ENCODE results near the gene ADAMTS3. TPM values are rescaled to one million over a fixed set of nuclear protein-coding genes. Genes with fewer than 3 reads are reported as not detected.
A peak's percentile ranks its signal among the peaks of the same experiment; 100 is the strongest.

ADAMTS3 gene
- total and polyA plus RNA-seq, 2 of the 13 experiments (the other 11 are each of a cell fraction or from before 2014, with no cell fraction given) = not detected

- Histone ChIP-seq H3K4me1 (ENCODE audit: insufficient read depth, low read length) (no peaks in the 10 kb centered on the region), H3K27ac (ENCODE audit: extremely low read length, insufficient read depth, low read length) (no peak overlapping the region), H3K79me2 (ENCODE audit: insufficient read depth, low read length) (no peaks in the 10 kb centered on the region), H2AFZ (ENCODE audit: low read length) (no peak overlapping the region), H3K27me3 (ENCODE audit: control insufficient read depth in 1 of 2, insufficient read depth in 2 of 2, low read length in 2 of 2) (no peaks in the 10 kb centered on the region; a peak in 1 of 5 replicates), H4K20me1 (ENCODE audit: insufficient read depth, low read length) (no peaks in the 10 kb centered on the region), H3K9ac (ENCODE audit: insufficient read depth, low read depth, low read length) (no peak overlapping the region), H3K36me3 (replicated peaks in 1 of 2; ENCODE audit: control insufficient read depth in 1 of 2, insufficient read depth in 2 of 2, low read length in 2 of 2) (no peaks in the 10 kb centered on the region), H3K4me3 (replicated peaks in 1 of 3; ENCODE audit: insufficient read depth in 1 of 3, low read depth in 2 of 3, low read length in 3 of 3) (no peak overlapping the region), H3K9me3 (ENCODE audit: low read length) (no peaks in the 10 kb centered on the region), H3K4me2 (ENCODE audit: low read depth, low read length) (no peak overlapping the region)
- intact Hi-C loops (cut with micrococcal nuclease; ENCODE audit: unreplicated experiment) (loop anchor here (1.0 kb wide), 2 partner anchors 142 to 692 kb away; no protein-coding TSS in a partner anchor), in situ Hi-C loops (cut with HindIII; ENCODE audit: extremely low pct_ligation_motif_present, low pct_unique_long_range_greater_than_20kb) (loop anchor here (25.0 kb wide), 1 partner anchor 135 kb away; no protein-coding TSS in a partner anchor)
- no TSS peak for BruUV-seq (replicated peaks)
- ATAC-seq (peak; percentile 49; the same call in 2 of the 3 replicates), FAIRE-seq (no peak), DNase-seq (ENCODE audit: low spot score) (peak; percentile 33)
- ChIA-PET CTCF (ENCODE audit: low intra/inter-chr PET ratio, low total read pairs) (interaction anchor here (0.9 to 2.9 kb wide), 3 partner anchors 142 to 695 kb away, joined by 4 to 19 read pairs (median 10); no protein-coding TSS in a partner anchor), POLR2A (no interaction called here)
- TF ChIP-seq ZNF75D (CRISPR knock-in tag; IDR thresholded peaks at IDR 0.05; ENCODE audit: borderline replicate concordance) (no peak), ZNF678 (CRISPR knock-in tag; IDR thresholded peaks at IDR 0.05) (no peak), NFKBIZ (CRISPR knock-in tag; IDR thresholded peaks at IDR 0.05) (no peak), BCLAF1 (IDR thresholded peaks at IDR 0.05) (no peak), PITX1 (CRISPR knock-in tag; IDR thresholded peaks at IDR 0.05) (no peak), ZNF17 (CRISPR knock-in tag; IDR thresholded peaks at IDR 0.05) (no peak), MAFK (conservative IDR thresholded peaks at IDR 0.05 in 1 of 2, IDR thresholded peaks at IDR 0.05 in 1 of 2; ENCODE audit: low read length in 2 of 2) (no peak), STAG1 (CRISPR knock-in tag; IDR thresholded peaks at IDR 0.05) (peak; percentile 35; the same call in 1 of the 2 replicates), ZNF225 (CRISPR knock-in tag; IDR thresholded peaks at IDR 0.05) (no peak), YEATS4 (CRISPR knock-in tag; IDR thresholded peaks at IDR 0.05; ENCODE audit: borderline replicate concordance) (no peak), CTCF (CRISPR knock-in tag; IDR thresholded peaks at IDR 0.05) (peak; percentile 54), SMC3 (IDR thresholded peaks at IDR 0.05; ENCODE audit: low read length) (peak; percentile 63)
- under 1% methylated on average over 2 of the region's 2 CpGs for WGBS (ENCODE audit: low lambda C conversion rate)
These were observed 242.1 kb downstream of the ADAMTS3 start for GRCh38 chr4:72326692-72327632.

Measured in HepG2 (cell line).